ENCODE results near the gene POLR1F.

The POLR1F gene

GRCh38 chr7:19674266-19674960 lies 34.4 kb downstream of the POLR1F start:
- DNase-seq (ENCODE audit: low read depth), result no peak

- no peak for DNase-seq (ENCODE audit: low read depth)
Observed at GRCh38 chr7:19670806-19671205, 38.0 kb downstream of the POLR1F start.

GRCh38 chr7:19665399-19666008 lies 43.3 kb downstream of the POLR1F start:
- no peak for DNase-seq (ENCODE audit: low read depth)

- no peak for DNase-seq (ENCODE audit: low read depth)
Observed at GRCh38 chr7:19663816-19664462, 44.9 kb downstream of the POLR1F start.

- DNase-seq (ENCODE audit: low read depth), result no peak
Observed at GRCh38 chr7:19648791-19649190, 60.0 kb downstream of the POLR1F start.
